ENCODE data around the gene PTPN23.
A peak's percentile ranks its signal among the peaks of the same experiment; 100 is the strongest.

PTPN23 gene

GRCh38 chr3:47420511-47421484 lies 40.0 kb downstream of the PTPN23 start:
- DNase-seq = peak; percentile 96

GRCh38 chr3:47421741-47422649 lies 41.2 kb downstream of the PTPN23 start:
- no peak for DNase-seq

- DNase-seq = no peak
These were observed 41.9 kb downstream of the PTPN23 start for GRCh38 chr3:47422743-47423142.

GRCh38 chr3:47423548-47424145 lies 42.8 kb downstream of the PTPN23 start:
- DNase-seq = no peak

- DNase-seq = no peak
These were observed 43.9 kb downstream of the PTPN23 start for GRCh38 chr3:47424434-47425382.

- DNase-seq = no peak
These were observed 44.6 kb downstream of the PTPN23 start for GRCh38 chr3:47425383-47425778.

GRCh38 chr3:47425959-47426358 lies 45.1 kb downstream of the PTPN23 start:
- DNase-seq = no peak

- no peak for DNase-seq
These were observed 47.0 kb downstream of the PTPN23 start for GRCh38 chr3:47427866-47428265.

- DNase-seq = no peak
These were observed 47.8 kb downstream of the PTPN23 start for GRCh38 chr3:47428662-47429061.

GRCh38 chr3:47429476-47430270 lies 48.9 kb downstream of the PTPN23 start:
- no peak for DNase-seq

GRCh38 chr3:47430606-47431005 lies 49.8 kb downstream of the PTPN23 start:
- DNase-seq = no peak

GRCh38 chr3:47431225-47431624 lies 50.4 kb downstream of the PTPN23 start:
- DNase-seq = no peak

GRCh38 chr3:47432673-47433072 lies 51.9 kb downstream of the PTPN23 start:
- DNase-seq = no peak

- no peak for DNase-seq
These were observed 53.0 kb downstream of the PTPN23 start for GRCh38 chr3:47433796-47434195.

GRCh38 chr3:47434849-47435248 lies 54.0 kb downstream of the PTPN23 start:
- DNase-seq = no peak

GRCh38 chr3:47436180-47436579 lies 55.4 kb downstream of the PTPN23 start:
- DNase-seq = no peak

- DNase-seq = no peak
These were observed 59.3 kb downstream of the PTPN23 start for GRCh38 chr3:47440131-47440530.

- no peak for DNase-seq
These were observed 61.2 kb downstream of the PTPN23 start for GRCh38 chr3:47441796-47442551.

- no peak for DNase-seq
These were observed 62.8 kb downstream of the PTPN23 start for GRCh38 chr3:47443611-47443995.

- no peak for DNase-seq
These were observed 63.3 kb downstream of the PTPN23 start for GRCh38 chr3:47444103-47444502.

All from eye (tissue), 1 donor.